ENCODE data around the gene AGAP1. TPM values are rescaled to one million over a fixed set of nuclear protein-coding genes. Genes with fewer than 3 reads are reported as not detected.
"Not testable (repeated sequence)": the region's sequence is repeated elsewhere in the genome, so short reads cannot be mapped to it uniquely, and the experiment has no call there.

AGAP1 gene
- total RNA-seq, 1 donor from 2014 or later, result 13.5 TPM

GRCh38 chr2:236117861-236118269 lies 624.0 kb downstream of the AGAP1 start:
- DNase-seq (ENCODE audit: low spot score), result no peak

GRCh38 chr2:236119003-236119402 lies 625.2 kb downstream of the AGAP1 start:
- DNase-seq (ENCODE audit: low spot score), result no peak

DNA sequence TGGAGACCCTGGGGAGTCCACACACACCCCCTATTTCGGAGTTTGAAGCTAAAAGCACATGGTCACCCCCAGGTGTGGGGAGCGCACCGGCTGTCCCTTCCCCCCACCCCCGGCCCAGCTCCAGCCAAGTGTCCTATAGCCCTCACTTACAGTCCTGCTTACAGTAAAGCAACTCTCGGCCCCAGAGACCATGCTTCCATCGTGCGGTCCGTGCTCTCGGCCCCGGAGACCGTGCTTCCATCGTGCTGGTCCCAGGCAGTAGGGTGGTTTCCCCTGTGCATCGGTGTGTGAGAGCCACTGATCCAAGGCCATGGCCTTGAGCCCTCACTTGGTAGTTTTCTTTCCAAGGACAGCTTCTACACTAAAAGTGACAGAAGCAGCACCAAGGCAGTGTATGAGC lies 625.6 kb downstream of the AGAP1 start:
- no peak for DNase-seq (ENCODE audit: low spot score)

- DNase-seq (ENCODE audit: low spot score), result no peak
Measured at GRCh38 chr2:236120141-236120601, 626.3 kb downstream of the AGAP1 start.

DNA sequence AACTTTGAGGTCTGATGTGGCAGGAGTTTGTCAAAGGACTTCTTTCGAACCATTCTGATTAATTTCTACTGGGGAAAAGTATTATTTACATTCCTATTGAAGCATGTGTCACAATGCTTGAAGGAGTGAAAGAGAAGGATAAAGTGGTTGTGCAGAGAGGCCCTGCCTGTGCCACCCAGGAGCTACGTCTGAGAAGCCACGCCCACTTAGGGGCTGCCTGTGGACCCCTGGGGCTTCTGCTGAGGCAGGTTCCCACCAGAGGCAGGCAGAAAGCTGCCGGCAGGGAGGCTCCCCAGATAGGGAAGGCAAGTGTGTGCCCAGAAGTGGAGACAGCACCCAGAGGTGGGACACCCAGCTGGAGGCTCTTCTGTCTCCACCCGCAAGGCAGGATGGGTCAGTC lies 627.0 kb downstream of the AGAP1 start:
- no peak for DNase-seq (ENCODE audit: low spot score)

- no peak for DNase-seq (ENCODE audit: low spot score)
Measured at GRCh38 chr2:236121546-236121945, 627.7 kb downstream of the AGAP1 start.

GRCh38 chr2:236122236-236122635 lies 628.4 kb downstream of the AGAP1 start:
- no peak for DNase-seq (ENCODE audit: low spot score)

DNA sequence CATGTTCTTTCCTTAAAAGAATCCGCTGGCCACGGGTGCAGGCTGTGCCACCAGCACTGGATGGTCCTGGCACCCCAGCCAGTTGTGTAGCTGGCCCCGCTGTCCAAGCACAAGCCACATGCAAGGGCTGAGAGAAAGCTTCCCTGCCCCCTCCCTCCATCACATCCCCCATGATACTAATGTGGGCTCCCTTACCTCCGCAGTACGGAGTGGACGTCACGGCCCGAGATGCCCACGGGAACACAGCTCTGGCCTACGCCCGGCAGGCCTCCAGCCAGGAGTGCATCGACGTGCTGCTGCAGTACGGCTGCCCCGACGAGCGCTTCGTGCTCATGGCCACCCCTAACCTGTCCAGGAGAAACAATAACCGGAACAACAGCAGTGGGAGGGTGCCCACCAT lies 629.9 kb downstream of the AGAP1 start:
- no peak for DNase-seq (ENCODE audit: low spot score)

DNA sequence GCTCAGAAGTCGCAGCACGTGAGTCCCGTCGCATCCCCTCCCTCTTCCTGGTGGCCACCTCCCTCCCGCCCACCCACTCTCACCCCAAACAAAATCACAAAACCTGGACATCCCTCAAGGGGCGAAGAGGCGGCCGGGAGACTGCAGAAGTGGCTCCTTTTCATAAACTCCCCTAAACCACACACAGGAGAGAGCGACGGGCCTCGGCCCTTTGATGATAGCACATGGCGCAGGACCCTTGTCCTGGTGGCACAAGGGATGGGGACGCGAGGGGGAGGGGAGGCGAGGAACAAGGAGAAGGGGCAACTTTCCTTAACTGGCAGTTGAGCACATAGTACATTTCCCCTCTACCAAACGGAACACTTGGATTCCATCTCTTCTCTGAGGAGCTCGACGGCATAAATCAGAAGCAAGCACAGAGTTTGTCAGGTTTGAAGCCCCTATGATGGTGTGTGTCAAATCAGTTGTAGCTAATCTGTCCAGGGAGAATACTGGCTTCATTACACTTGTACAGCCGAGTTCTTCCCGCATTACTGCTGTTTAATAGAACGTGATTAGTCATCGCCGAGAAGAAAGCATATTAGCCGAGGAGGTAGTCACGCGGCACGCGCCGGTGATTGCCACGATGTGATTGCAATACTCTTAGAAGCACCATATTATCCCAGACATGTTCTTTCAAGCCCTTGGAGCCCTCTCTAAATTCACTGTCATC lies 630.5 kb downstream of the AGAP1 start:
- DNase-seq (ENCODE audit: low spot score), result no peak

- no peak for DNase-seq (ENCODE audit: low spot score)
Measured at GRCh38 chr2:236125541-236125940, 631.7 kb downstream of the AGAP1 start.

- no peak for DNase-seq (ENCODE audit: low spot score)
Measured at GRCh38 chr2:236127010-236127409, 633.2 kb downstream of the AGAP1 start.

DNA sequence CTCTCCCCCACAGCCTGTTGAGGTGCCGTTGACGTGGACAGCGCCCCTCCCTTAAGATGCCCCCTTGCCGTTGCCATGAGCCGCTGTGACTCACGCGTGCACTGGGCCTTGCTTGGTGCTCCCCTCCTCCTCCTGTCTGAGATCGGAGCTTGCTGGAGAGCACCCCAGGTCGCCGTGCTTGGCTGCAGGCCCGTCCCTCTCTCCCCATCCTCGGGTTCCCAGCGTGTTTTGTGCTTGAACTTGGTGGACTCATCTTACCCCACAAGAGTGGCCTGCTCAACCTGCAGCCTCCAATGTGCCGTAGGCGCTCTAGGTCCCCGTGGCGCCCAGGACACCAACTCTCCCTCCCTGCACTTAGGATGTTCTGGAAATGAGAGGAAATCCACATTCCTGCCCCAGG lies 634.5 kb downstream of the AGAP1 start:
- DNase-seq (ENCODE audit: low spot score), result no peak

- no peak for DNase-seq (ENCODE audit: low spot score)
Measured at GRCh38 chr2:236129935-236130334, 636.1 kb downstream of the AGAP1 start.

DNA sequence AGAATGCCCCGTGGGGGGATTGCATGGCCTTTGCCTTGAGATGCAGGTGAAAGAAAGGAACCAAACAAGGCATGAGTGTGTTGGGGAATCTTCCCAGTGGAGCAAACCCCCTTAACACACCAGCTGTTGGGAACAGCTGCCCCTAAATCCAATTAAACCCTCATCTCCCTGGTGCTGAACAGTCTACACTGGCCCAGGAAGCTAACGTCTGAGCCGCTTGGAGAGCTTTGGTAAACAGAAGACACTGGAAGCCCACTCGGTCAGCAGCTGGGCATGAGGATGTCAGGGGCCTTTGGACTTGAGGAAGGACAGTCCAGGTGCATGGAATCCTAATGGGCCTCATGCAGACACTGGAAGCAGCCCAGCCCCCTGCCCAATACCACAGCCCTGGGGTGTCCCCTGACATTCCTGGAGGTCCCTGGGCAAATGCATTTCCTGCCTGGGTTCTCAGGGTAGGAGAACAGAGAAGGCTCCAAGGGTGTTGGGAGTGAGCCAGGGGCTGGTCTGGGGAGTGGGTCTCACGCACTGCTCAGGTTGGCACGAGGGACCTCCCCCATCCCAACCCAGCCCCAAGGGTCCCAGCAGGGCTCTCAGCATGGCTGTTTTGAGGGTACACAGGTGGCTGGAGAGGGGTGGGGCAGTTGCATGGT lies 636.6 kb downstream of the AGAP1 start:
- DNase-seq (ENCODE audit: low spot score), result no peak

GRCh38 chr2:236131073-236131692 lies 637.3 kb downstream of the AGAP1 start:
- DNase-seq (ENCODE audit: low spot score), result no peak

GRCh38 chr2:236133410-236134012 lies 639.7 kb downstream of the AGAP1 start:
- DNase-seq (ENCODE audit: low spot score), result no peak

GRCh38 chr2:236136538-236136937 lies 642.7 kb downstream of the AGAP1 start:
- no peak for DNase-seq (ENCODE audit: low spot score)

DNA sequence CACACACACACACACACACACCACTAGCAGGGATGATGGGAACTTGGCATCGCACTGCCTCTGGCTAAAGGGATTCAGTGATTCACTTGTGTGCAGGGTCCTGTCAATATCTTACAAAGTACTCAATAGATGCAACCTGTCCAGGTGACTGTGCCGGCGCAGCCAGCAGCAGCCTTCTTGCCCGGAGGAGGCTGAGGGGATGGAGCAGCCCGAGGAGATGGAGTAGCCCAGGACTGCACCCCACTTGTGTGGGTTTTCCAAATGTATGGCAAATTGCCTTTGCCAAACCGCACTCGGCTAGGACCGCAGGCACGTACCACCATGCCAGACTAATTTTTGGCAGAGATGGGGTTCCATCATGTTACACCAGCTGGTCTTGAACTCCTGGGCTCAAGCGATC lies 643.2 kb downstream of the AGAP1 start:
- DNase-seq (ENCODE audit: low spot score), result no peak

GRCh38 chr2:236141616-236142015 lies 647.8 kb downstream of the AGAP1 start:
- not testable (repeated sequence) for DNase-seq (ENCODE audit: low spot score)

DNA sequence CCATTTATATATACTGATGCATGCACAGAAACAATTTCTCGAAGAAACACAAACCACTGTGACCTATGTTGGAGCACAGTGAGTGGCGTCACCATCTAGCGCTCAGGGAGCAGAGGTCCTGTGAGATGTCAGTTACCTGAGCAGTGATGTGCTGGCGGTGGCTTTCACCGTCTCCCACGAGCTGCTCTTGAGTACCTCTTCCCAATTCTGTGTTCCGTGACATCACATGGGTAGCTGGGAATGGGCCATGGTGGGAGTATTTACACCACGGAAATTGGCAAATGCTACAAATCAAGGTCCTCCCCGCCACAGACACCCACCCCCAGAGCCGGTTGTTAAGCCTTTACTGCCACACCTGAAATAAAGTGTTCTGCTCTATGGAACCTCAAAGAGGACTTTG lies 650.0 kb downstream of the AGAP1 start:
- DNase-seq (ENCODE audit: low spot score), result no peak

GRCh38 chr2:236146436-236146835 lies 652.6 kb downstream of the AGAP1 start:
- no peak for DNase-seq (ENCODE audit: low spot score)

- DNase-seq (ENCODE audit: low spot score), result no peak
Measured at GRCh38 chr2:236155406-236155805, 661.6 kb downstream of the AGAP1 start.

Data from umbilical cord (tissue), 2 donors.